Thyroid gland (tissue), 4 donors: ENCODE results near the gene ZNF584. TPM values are rescaled to one million over a fixed set of nuclear protein-coding genes. Genes with fewer than 3 reads are reported as not detected.
A peak's percentile ranks its signal among the peaks of the same experiment; 100 is the strongest.
"Not testable (repeated sequence)": the region's sequence is repeated elsewhere in the genome, so short reads cannot be mapped to it uniquely, and the experiment has no call there.

Experiments used
- DNase-seq, 2 donors: peaks; one replicate each; pipeline ENCODE4 v3.0.0-alpha.2; 2019
- H3K27ac ChIP-seq, 3 donors: fragments of 200-600 bp; sonication (generic); 1 replicate in 2 of 3; 2 replicates in 1 of 3; pipeline ENCODE4 v1.5.1; 2016 to 2019; ENCODE audit warnings: mild to moderate bottlenecking in 1 of 3, moderate library complexity in 1 of 3
- H3K27me3 ChIP-seq: fragments of 200-600 bp; sonication (generic); one replicate; pipeline ENCODE4 v1.5.1; 2019
- H3K36me3 ChIP-seq, 2 donors: fragments of 200-600 bp; sonication (generic); one replicate each; pipeline ENCODE4 v1.5.1; 2016 to 2019
- H3K4me1 ChIP-seq, 2 donors: fragments of 200-600 bp; sonication (generic); one replicate each; pipeline ENCODE4 v1.5.1; 2017 to 2019
- H3K4me3 ChIP-seq, 3 donors: fragments of 200-600 bp; sonication (generic); replicated peaks in 1 of 3; 1 replicate in 2 of 3; 2 replicates in 1 of 3; pipeline ENCODE4 v1.5.1; 2016; ENCODE audit warnings: mild to moderate bottlenecking in 1 of 3
- H3K9me3 ChIP-seq: fragments of 200-600 bp; sonication (generic); one replicate; pipeline ENCODE4 v1.5.1; 2017
- POLR2A ChIP-seq, 2 donors: fragments of 450-650 bp; IDR thresholded peaks; one replicate each; pipeline ENCODE4 v1.6.1; 2017; ENCODE audit warnings: antibody characterized with exemption in 2 of 2, mild to moderate bottlenecking in 2 of 2, moderate library complexity in 1 of 2
- WGBS, 2 donors: methylation state at CpG; one replicate each; pipeline ENCODE4 v1.1.5; 2017; 5-methylcytosine and 5-hydroxymethylcytosine counted together
- intact Hi-C: fragments of 100-400 bp; cut with DNase I; formaldehyde crosslinking; loops from one replicate; pipeline ENCODE4 v1.15.1; 2023
- total RNA-seq, 4 donors: library from RNA; depleted of rRNA; stranded (reverse); fragments of >200 nt; gene quantifications; one replicate each; pipeline ENCODE4 v1.2.3, GENCODE V29; 2016
- TF ChIP-seq, protein P1 (sequence below), 6 experiments: fragments of 200-600 bp in 3 of 6; fragments of 450-650 bp in 3 of 6; sonication (generic) in 3 of 6; IDR thresholded peaks; one replicate each; pipeline ENCODE4 v1.5.1; 2016 to 2019; ENCODE audit warnings: antibody characterized with exemption in 6 of 6, mild to moderate bottlenecking in 2 of 6, inconsistent platforms in 1 of 6, moderate library complexity in 1 of 6

Gene ZNF584
- total RNA-seq, 4 donors from 2014 or later, result 10.1 to 31.1 (median 23.1) TPM

DNA sequence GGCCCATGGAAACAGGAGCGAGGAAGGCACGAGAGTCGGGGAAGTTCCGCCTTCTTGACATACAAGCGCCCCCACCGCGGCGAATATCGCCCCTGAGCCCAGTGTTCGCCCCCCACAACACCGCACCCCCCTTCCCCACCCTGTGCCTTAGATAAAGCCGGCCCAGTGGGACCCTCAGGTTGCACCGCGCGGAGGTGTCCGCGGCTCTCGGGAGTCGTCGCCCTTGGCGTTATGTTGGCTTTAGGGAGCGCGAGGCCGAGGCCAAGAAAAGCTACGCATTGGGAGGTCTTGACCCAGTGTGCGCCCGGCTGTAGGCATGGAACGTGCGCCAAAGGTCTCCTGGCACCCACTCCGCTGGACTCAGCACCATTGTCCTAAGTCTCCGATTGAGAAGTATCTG is 32.1 kb downstream of the ZNF584 start:
- Histone ChIP-seq H3K4me1 (peaks cover 15% of the 10 kb centered on the region in 2 donors), H3K4me3 (peak overlapping the region; percentile 1 to 67 (median 41)), H3K36me3 (peaks cover 17 to 23% of the 10 kb centered on the region in 2 donors), H3K27ac (peak overlapping the region in 2 of 3 donors; percentile 52 to 54), H3K27me3 (no peaks in the 10 kb centered on the region), H3K9me3 (peaks cover 5% of the 10 kb centered on the region)
- WGBS, 2 donors, result 13 to 29% methylated on average over 14 of the region's 31 CpGs
- intact Hi-C loops, result no loop called here
- DNase-seq, result no peak
- TF ChIP-seq, protein P1, sequence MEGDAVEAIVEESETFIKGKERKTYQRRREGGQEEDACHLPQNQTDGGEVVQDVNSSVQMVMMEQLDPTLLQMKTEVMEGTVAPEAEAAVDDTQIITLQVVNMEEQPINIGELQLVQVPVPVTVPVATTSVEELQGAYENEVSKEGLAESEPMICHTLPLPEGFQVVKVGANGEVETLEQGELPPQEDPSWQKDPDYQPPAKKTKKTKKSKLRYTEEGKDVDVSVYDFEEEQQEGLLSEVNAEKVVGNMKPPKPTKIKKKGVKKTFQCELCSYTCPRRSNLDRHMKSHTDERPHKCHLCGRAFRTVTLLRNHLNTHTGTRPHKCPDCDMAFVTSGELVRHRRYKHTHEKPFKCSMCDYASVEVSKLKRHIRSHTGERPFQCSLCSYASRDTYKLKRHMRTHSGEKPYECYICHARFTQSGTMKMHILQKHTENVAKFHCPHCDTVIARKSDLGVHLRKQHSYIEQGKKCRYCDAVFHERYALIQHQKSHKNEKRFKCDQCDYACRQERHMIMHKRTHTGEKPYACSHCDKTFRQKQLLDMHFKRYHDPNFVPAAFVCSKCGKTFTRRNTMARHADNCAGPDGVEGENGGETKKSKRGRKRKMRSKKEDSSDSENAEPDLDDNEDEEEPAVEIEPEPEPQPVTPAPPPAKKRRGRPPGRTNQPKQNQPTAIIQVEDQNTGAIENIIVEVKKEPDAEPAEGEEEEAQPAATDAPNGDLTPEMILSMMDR (IDR thresholded peaks at IDR 0.05), result no peak

DNA sequence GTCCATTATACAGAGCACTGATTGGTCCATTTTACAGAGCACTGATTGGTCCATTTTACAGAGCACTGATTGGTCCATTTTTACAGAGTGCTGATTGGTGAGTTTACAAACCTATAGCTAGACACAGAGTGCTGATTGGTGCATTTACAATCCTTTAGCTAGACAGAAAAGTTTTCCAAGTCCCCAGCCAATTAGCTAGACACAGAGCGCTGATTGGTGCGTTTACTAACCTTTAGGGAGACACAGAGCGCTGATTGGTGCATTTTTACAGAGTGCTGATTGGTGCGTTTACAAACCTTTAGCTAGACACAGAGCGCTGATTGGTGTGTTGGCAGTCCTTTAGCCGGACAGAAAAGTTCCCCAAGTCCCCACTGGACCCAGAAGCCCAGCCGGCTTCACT is 34.5 kb downstream of the ZNF584 start:
- WGBS, 2 donors, result 79 to 83% methylated on average over 7 of the region's 7 CpGs
- H3K9me3 ChIP-seq, H3K36me3 ChIP-seq, intact Hi-C loops, DNase-seq, H3K27me3 ChIP-seq, H3K4me3 ChIP-seq, H3K27ac ChIP-seq: not testable (repeated sequence)
- peaks cover 15% of the 10 kb centered on the region in 2 donors for H3K4me1 ChIP-seq

DNA sequence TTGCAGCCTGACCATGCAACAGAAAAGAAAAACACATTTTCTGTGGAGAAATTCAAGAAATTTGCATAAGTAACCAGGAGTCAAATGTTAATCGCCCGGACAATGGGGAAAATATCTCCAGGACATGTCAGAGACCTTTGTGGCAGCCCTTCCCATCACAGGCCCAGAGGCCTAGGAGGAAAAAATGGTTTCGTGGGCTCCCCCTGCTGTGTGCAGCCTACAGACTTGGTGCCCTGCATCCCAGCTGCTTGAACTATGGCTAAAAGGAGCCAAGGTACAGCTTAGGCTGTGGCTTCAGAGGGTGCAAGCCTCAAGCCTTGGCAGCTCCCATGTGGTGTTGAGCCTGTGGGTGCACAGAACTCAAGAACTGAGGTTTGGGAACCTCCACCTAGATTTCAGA is 40.4 kb downstream of the ZNF584 start:
- H3K4me1 ChIP-seq, intact Hi-C loops, H3K27ac ChIP-seq, H3K9me3 ChIP-seq, H3K36me3 ChIP-seq, H3K4me3 ChIP-seq, H3K27me3 ChIP-seq, DNase-seq: not testable (repeated sequence)
- WGBS, 2 donors, result 75 to 81% methylated on average over 3 of the region's 3 CpGs

- H3K36me3 ChIP-seq, H3K27me3 ChIP-seq, H3K4me3 ChIP-seq, intact Hi-C loops, H3K27ac ChIP-seq, H3K4me1 ChIP-seq, DNase-seq, H3K9me3 ChIP-seq: not testable (repeated sequence)
- WGBS, 2 donors, result 68 to 77% methylated on average over 5 of the region's 5 CpGs
Measured at GRCh38 chr19:58449980-58450379, 41.5 kb downstream of the ZNF584 start.

DNA sequence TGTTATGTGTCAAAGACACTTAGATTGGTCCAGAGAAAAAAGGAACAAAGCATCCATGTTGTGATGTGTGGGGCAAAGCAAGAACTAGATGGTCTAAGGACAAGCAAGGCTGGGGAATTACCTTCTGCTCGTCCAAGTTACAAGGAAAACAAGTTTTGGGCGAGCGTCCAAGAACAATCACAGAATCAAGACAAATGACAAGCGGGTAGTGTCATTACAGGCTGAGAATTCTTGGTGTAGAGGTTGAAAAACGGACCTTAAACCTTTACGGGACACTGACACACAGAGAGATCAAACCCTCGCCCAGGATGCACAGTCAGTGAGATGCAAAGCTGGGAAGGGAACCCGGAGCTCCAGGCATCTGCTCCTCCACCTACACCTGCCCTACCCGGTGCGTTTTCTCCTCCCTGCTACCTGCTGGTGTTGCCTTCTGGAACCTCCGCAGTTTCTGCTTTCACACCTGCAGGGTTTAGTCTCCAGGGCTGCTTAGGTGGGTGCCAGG is 42.5 kb downstream of the ZNF584 start:
- H3K27ac ChIP-seq, result no peak overlapping the region
- H3K9me3 ChIP-seq, result no peaks in the 10 kb centered on the region
- H3K27me3 ChIP-seq, result no peaks in the 10 kb centered on the region
- peaks cover 7 to 9% of the 10 kb centered on the region in 2 donors for H3K4me1 ChIP-seq
- 2 to 3% methylated on average over 11 of the region's 11 CpGs for WGBS, 2 donors
- peak; percentile 62 to 66 for DNase-seq
- peak overlapping the region; percentile 39 to 81 (median 73) for H3K4me3 ChIP-seq
- intact Hi-C loops, result no loop called here
- TF ChIP-seq POLR2A (IDR thresholded peaks at IDR 0.05), result no peak
- TF ChIP-seq, protein P1 (IDR thresholded peaks at IDR 0.05), result no peak
- H3K36me3 ChIP-seq, result peaks cover 0 to 7% of the 10 kb centered on the region in 2 donors

DNA sequence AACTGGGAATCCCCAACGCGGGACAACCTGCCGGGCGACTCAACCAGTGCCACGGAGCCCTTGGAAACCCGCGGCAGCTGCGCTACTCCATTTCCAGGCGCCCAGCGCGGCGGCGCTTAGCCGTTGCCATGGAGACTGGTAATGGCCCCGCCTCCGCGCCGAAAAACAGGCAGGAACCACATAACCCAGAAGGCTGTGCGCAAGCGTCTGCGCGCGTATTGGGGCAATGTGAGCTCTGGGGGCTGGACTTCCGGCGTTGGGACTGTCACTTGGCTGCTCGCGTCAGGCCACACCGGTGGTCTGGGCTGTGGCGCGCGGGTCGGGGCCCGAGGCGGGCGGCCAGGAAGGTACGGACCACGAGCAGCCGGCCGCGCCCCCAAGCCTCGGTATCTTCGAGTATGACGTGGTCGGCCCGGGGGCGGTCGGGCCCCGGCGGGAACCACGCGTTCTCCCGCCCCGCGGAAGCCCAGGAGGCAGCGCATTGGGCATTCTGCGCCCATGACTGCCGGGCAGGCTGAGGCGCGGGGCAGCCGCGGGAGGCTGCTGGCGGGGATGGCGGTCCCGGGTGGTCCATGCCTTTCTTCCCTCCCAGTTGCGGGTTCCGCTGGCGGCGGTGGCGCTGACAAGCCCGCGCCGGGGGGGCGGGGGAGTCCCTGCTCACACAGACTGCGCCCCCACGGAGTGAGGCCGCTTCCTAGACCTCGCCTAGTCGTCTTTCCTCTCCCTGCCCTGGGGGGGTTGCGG is 43.1 kb downstream of the ZNF584 start, which contains the start of gene ZNF324B:
TSS of gene ZNF324B (plus strand) at position 265 of the 744 bp plus-strand sequence. CDS start 2,080 bp downstream, outside the sequence.
- intact Hi-C loops, result no loop called here
- H3K36me3 ChIP-seq, result peaks cover 0 to 12% of the 10 kb centered on the region in 2 donors
- 0% methylated on average over 5 to 36 of the region's 79 CpGs for WGBS, 2 donors
- no peak within 1 kb of the TSS for H3K27ac ChIP-seq
- no peaks in the 10 kb centered on the region for H3K27me3 ChIP-seq
- H3K9me3 ChIP-seq, result no peaks in the 10 kb centered on the region
- peak in 1 of 2 donors; percentile 70 for TF ChIP-seq POLR2A (IDR thresholded peaks at IDR 0.05)
- TF ChIP-seq, protein P1 (IDR thresholded peaks at IDR 0.05), result peak in 1 of 6 experiments; percentile 4
- peaks cover 7 to 9% of the 10 kb centered on the region in 2 donors for H3K4me1 ChIP-seq
- peak; percentile 99 for DNase-seq
- peak within 1 kb of the TSS; percentile 39 to 81 (median 73) for H3K4me3 ChIP-seq
